ENCODE measurements around the gene SETD1A.

DNA sequence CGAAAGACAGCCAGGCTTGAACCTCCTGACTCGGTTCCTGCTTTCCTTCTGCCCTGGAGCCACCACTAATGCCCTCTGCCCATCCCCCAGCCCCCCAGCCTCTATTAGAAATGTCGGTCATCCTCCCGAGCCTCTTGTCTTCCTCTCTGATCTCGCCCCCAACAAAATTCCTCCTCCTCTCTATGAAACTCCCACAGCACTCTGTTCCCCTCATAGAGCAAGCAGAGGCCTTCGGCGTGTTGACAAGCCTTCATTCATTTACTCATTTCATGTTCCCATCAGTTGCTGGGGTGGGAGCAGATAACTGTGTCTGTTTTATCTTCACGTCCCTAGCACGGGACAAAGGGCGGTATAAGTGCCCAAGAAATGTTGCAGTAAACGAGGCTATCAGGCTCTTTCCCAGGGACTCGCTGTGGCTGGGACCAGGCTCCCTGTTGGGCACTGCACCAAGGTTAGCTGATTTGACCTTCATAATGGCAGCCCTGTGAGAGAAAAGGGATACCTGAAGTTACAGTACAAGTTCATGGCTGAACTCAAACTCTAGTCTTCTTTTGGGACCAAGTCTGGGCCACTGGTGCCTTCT is 26.4 kb upstream of the SETD1A start:
- TF ChIP-seq, protein P1, sequence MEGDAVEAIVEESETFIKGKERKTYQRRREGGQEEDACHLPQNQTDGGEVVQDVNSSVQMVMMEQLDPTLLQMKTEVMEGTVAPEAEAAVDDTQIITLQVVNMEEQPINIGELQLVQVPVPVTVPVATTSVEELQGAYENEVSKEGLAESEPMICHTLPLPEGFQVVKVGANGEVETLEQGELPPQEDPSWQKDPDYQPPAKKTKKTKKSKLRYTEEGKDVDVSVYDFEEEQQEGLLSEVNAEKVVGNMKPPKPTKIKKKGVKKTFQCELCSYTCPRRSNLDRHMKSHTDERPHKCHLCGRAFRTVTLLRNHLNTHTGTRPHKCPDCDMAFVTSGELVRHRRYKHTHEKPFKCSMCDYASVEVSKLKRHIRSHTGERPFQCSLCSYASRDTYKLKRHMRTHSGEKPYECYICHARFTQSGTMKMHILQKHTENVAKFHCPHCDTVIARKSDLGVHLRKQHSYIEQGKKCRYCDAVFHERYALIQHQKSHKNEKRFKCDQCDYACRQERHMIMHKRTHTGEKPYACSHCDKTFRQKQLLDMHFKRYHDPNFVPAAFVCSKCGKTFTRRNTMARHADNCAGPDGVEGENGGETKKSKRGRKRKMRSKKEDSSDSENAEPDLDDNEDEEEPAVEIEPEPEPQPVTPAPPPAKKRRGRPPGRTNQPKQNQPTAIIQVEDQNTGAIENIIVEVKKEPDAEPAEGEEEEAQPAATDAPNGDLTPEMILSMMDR (conservative IDR thresholded peaks at IDR 0.05; ENCODE audit: low read length), result no peak
- no peak for TF ChIP-seq EZH2phosphoT487 (IDR thresholded peaks at IDR 0.05; ENCODE audit: borderline replicate concordance)

Measured in Loucy (cell line).